HG02870 (cell line): Measurements from ENCODE around the gene CEACAM19.
"Not testable (repeated sequence)": the region's sequence is repeated elsewhere in the genome, so short reads cannot be mapped to it uniquely, and the experiment has no call there.

Experiments used
- ATAC-seq: cut with Tn5 transposase; IDR thresholded peaks from one replicate; pipeline ENCODE4 v1.9.1; 2021; ENCODE audit warnings: mild to moderate bottlenecking, moderate library complexity; ENCODE audit not compliant: unreplicated experiment

Gene CEACAM19, protein sequence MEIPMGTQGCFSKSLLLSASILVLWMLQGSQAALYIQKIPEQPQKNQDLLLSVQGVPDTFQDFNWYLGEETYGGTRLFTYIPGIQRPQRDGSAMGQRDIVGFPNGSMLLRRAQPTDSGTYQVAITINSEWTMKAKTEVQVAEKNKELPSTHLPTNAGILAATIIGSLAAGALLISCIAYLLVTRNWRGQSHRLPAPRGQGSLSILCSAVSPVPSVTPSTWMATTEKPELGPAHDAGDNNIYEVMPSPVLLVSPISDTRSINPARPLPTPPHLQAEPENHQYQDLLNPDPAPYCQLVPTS

DNA sequence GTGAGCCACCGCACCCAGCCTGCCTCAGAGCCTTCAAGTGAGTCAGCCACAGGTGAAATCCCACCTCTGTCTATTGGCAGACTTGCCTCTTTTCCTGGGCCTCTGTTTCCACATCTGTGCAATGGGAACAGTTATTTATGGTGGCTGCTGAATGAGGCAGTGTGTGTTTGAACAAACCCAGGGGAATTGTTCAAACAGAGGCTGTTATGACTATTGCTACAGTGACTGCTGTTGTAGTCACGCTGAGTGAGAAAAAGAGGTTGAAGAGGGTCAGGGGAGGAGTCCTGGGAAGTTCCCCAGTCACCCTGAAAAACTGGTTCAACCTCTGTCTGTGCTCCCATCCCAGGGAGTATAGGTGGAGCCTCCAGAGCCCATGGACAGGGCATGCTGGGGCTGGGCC lies at the start of gene CEACAM19:
Gene CEACAM19 (plus strand): TSS at position 83 of the 400 bp plus-strand sequence. CDS start 450 bp downstream, outside the sequence.
- no peak for ATAC-seq

GRCh38 chr19:44623080-44623479 lies 48.2 kb upstream of the CEACAM19 start:
- no peak for ATAC-seq

DNA sequence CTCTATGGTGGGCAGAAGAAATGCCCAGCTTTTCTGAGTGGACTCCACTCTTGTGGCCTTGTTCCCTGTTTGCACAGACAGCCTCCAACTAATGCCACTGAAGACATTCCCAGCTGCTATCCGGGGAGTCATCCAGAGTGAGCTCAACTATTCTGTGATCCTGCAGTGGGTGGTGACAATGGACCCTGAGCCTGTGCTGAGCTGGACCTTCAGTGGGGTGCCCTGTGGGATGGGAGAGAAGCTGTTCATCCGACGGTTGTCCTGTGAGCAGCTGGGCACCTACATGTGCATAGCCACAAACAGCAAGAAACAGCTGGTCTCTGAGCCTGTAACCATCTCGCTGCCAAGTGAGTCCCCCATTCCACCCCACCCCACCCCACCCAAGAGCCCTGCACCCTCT lies 47.7 kb upstream of the CEACAM19 start:
- ATAC-seq, result no peak

- ATAC-seq, result no peak
Measured at GRCh38 chr19:44624840-44625354, 46.4 kb upstream of the CEACAM19 start.

DNA sequence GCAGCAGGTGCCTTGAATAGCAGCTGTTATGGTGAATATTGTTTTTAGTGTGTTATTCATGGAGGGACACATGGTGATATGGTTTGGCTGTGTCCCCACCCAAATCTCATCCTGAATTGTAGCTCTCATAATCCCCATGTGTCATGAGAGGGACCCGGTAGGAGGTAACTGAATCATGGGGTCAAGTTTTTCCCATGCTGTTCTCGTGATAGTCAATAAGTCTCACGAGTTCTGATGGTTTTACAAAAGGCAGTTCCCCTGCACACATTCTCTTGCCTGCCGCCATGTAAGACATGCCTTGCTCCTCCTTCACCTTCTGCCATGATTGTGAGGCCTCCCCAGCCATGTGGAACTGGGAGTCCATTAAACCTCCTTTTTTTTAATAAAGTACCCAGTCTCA lies 45.6 kb upstream of the CEACAM19 start:
- not testable (repeated sequence) for ATAC-seq

DNA sequence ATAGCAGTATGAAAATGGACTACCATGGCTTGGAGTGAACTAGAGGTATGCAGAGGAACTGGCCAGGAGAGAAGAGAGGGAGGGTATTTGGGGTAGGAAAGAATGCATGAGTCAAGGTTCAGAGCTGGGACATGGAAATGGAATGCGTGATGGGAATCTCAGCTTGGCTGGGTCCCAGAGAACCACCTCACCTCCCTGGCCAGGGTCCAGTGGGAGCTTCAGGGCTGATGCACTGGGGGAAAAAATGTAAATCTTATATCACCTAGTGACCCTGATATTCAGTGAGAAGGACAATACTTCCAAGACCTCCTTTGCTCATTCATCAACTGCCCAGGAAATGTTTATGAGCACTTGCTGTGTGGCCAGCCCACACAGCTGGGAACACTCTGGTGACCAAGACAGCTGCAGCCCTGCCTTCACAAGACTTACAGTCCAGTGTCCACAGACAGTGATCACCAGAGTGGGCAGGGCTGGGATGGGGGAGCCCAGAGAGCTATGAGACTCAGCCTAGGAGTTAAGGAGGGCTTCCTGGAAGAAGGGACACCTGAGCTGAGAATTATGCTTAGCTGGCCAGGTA lies 45.1 kb upstream of the CEACAM19 start:
- no peak for ATAC-seq

GRCh38 chr19:44627631-44628030 lies 43.7 kb upstream of the CEACAM19 start:
- ATAC-seq, result no peak

DNA sequence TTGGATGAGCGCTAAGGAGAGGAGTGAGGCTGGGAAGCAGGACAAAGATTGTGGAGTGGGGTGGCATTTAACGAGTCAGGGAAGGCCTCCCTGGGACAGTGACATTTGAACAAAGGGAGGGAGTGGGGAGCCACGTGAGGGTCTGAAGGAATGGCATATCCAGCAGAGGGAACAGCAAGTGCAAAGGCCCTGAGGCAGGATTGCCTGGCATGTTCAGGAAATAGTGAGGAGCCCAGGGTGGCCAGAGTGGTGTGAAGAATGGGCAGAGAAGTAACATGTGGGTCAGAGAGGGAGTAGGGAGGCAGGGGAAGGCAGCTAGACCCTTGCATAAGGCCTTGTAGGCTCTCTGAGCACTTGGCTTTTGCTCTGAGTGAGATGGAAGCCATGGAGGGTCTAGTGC lies 42.5 kb upstream of the CEACAM19 start:
- no peak for ATAC-seq

DNA sequence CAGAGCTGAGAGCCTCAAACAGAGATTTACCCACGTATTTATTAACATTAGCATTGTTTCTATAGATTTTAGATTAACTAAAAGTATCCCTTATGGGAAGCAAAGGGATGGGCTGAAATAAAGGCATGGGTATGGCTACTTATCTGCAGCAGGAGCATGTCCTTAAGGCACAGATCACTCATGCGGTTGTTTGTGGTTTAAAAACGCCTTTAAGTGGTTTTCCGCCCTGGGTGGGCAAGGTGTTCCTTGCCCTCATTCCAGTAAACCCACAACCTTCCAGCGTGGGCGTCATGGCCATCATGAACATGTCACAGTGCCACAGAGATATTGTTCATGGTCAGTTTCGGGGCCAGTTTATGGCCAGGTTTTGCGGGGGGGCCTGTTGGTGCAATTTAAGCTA lies 39.7 kb upstream of the CEACAM19 start:
- ATAC-seq, result not testable (repeated sequence)

DNA sequence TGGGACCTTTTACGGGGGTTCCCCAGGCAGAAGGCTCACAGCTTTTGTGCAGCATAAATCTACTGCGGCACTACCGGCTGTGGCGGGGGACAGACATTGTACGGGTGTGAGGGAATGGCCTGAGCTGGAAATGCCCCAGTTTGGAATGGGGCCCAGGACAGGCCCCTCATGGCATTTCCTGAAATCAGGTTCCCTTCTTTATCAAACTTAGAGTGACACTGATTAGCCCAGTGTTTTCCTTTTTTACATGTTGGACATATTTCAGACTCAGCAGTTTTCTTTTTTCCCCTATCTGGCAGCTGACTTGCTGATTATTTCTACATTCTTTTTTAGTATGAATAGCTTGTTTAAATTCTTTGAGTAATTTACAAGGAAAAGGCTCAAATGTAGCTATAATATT lies 37.2 kb upstream of the CEACAM19 start:
- ATAC-seq, result not testable (repeated sequence)

DNA sequence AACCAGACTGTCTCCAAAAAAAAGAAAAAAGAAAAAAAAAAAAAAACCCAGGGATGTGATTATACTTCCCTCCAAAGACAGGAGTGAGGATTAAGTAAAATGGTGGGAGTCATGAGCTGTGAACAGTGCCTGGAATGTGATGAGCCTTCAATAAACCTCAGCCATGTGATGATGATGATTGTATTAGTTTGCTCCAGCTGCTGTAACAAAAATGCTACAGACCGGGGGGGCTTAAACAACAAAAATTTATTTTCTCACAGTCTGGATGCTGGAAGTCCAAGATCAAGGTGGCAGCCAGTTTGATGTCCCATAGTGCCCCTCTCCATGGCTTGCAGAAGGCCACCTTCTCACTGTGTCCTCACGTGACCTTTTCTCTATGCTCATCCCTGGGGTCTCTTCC lies 36.5 kb upstream of the CEACAM19 start:
- no peak for ATAC-seq

- no peak for ATAC-seq
Measured at GRCh38 chr19:44635581-44636438, 35.5 kb upstream of the CEACAM19 start.

DNA sequence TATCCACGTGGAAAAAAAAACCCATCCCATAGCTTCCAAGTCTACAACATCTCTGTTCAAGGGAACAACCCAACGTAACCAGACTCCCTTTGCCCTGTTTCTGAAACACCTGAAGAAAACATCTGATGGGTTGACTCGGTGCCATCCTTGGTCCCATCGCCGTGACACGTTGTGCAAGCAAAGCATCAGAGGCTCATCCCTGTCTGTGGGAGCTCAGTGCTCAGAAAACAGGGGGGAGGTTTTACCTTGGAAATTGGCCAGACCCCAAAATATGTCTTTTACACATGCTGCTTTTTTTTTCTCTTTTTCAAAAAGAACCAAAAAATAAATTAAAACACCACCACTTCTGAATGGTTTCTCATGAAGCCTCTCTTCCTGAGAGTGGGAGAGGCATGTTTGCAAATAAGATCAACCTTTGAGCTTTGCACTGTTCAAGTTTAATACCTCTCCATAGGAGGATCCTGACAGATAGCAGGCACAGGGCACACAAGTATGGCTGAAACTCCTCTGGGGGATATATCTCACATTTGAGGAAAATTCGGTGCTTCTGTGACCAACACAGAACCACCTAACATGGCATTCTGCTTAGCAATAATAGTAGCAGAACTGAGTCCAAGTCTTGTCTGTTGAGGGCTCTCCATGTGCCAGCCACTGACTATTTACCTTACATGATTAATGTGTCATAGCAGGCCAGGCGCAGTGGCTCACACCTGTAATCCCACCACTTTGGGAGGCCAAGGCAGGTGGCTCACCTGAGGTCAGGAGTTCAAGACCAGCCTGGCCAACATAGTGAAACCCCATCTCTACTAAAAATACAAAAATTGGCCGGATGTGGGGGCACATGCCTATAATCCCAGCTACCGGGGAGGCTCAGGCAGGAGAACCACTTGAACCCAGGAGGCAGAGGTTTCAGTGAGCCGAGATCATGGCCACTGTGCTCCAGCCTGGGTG lies 34.6 kb upstream of the CEACAM19 start:
- no peak for ATAC-seq

- no peak for ATAC-seq
Measured at GRCh38 chr19:44637390-44637764, 33.9 kb upstream of the CEACAM19 start.

GRCh38 chr19:44640518-44640917 lies 30.8 kb upstream of the CEACAM19 start:
- ATAC-seq, result no peak

DNA sequence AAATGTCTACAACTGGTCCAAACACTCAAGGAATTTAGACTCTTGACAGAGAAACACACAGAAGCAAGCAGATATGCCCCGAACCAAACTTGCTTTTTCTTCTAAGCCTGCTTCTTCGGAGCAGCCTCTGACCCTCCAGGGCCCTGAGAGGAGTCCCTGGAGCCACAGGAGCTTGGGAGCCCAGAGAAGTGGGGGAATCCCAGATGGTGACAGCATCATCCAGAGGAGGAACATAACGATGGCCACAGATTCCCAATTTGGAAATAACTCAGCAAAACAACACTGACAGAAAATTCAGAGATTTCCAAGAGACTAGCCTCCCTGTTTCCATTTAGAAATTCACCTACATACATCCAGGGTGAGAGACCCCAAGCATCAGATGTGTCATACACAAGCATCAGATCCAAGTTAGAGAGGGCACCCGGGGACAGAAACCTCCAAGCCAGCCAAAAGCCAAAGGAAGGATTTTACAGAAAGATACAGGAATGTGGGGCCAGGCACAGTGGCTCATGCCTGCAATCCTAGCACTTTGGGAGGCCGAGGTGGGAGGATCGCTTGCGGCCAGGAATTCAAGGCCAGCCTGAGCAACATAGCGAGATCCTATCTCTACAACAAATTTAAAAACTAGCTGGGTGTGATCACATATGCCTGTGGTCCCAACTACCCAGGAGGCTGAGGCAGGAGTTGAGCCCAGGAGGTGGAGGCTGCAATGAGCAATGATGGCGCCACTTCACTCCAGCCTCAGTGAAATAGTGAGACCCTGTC lies 29.6 kb upstream of the CEACAM19 start:
- ATAC-seq, result no peak

GRCh38 chr19:44642377-44642776 lies 28.9 kb upstream of the CEACAM19 start:
- ATAC-seq, result no peak

GRCh38 chr19:44643605-44644401 lies 27.5 kb upstream of the CEACAM19 start, which contains the start of gene PVR:
Gene PVR (plus strand): TSS chr19:44643910. CDS start chr19:44644097, 187 bp downstream.
- ATAC-seq, result no peak
